ENCODE data around the gene GFAP.
"Not testable (repeated sequence)": the region's sequence is repeated elsewhere in the genome, so short reads cannot be mapped to it uniquely, and the experiment has no call there.

GFAP gene

DNA sequence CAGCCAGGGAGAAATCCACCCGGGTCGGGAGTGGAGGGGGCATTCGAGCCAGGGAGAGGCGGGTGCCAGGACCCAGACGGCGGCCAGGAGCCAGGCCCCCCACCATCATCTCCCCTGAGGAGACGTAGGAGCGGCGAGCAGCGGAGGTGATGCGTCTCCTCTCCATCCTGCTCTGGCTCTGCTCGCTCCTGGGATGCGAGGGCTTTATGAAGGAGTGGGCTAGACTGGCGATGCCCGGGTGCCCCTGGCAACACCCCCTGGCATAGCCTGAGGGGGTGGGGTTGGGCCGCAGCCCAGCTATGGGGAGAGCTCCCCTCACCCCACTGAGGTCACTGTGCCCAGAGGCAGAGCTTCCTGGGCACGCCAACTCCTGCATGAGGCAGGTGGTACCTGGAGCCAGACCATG, at the start of gene GFAP:
Gene GFAP (minus strand): TSS at position 180 of the 406 bp plus-strand sequence. CDS start 14 bp downstream, at position 166.
- no peak for DNase-seq (ENCODE audit: low read depth)

DNA sequence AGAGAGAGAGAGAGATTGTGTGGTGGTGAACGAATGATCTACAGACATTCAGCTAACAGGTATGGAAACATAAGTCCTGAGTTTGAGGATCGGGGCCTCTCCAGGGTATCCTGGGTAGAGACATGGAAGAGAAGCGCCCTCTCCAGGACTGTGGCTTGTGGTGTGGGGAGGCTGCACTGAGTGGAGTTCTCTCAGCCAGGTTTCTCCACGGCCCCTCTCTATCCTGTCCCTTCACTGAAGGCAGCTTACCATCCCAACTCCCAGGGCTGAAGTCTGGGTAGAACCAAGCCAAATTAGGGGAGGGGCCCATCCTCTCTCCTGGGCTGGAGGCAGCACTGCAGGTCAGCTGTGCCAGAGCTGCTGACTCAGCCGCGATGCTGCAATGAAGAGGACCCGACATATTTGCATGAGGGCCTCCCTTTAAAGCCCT, 46.6 kb upstream of the GFAP start:
- DNase-seq (ENCODE audit: low read depth), result no peak

DNA sequence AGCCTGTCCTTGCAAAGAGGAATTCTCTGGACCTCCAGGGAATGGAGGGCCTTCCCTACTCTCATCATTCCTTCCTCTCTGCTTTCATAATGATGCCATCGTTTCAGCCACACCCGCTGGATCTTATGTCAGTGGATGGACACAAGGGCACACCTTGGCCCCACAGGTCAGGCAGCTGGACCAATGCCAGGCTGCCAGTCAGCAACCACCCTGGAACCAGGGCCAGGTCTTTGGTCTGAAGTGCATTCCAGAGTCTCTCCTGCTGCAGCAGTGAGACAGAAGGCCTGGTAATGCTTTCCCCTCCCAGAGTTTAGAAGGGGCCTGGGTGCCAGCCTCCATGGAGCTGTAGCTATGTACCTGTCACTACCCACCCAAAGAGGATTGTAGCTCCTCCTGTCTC, 45.4 kb upstream of the GFAP start:
- no peak for DNase-seq (ENCODE audit: low read depth)

DNA sequence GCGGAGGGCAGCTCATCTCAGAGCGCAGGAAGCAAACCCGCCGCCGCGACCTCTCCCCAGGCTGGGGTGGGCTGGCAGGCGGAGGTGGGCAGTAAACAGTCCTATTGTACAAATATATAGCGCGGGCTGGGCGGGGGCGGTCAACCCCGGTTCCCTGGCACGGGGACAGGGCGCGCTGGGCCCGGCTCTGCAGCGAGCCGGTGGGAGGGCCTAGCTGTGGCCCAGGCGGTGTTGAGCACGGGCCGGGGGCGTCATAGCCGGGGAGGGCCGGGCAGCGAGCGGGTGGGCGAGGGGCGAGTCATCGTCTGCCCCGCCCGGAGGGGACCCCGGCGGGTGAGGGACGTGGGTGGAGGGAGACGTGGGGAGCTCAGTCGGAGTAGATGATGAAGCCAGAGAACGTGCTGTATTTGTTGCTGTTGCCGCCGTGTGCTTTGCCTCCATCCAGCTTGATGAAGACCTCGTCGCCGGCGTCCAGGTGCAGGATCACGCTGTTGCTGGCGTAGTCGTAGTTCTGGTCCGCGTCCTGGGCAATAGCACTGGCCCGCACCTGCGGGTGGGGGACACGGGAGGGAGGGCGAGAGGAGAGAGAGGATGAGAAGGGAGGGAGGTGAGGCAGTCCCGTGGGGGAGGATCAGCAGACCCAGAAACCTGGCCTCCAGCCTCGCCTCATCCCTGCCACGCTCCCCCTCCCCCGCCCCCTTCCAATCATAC, 44.7 kb upstream of the GFAP start:
- no peak for DNase-seq (ENCODE audit: low read depth)

DNA sequence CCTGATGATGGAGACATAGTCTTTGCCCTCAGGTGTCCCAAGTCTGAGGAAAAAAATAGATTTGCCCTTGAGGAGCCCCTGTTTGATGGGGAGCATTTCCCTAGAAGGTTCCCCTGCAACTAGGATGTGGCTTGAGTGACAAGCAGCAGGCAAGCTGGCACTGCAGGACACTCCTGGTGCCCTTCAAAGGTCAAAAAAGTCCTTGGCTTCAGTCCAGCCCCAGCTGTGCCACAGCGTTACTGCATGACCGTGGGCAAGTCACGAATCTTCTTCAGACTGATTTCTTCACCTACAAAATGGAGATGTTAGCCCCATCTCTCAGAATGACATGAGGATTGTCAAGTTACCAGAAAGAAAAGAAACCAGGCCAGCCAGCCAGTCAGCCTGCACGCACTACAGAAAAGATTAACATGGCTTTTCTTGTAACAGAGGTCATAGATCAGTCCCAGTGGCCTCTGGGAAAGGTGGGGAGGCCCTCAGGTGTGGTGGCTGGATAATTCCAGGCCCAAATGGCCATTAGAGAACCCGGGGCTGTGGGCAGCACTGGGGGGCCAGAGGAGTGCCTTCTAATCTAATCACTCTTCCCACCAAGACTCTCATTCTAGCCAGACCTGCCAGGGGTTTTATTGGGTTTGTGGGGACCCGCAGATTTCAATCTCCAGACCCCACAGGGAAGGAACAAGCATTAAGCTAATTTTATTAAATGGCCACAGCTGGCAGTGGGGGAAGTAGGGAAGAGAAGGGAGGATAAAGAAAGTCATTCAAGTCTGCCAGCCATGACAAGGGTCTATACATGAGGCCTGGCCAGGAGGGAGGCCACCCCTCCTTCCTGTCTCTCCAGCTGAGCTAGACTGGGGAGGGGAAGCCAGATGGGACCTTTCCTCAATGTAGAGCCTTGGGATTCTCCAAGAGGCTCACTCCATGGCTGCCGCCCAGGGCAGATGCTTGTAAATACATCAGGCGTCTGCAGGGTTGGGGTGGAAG, 42.0 kb upstream of the GFAP start:
- DNase-seq (ENCODE audit: low read depth), result no peak

DNA sequence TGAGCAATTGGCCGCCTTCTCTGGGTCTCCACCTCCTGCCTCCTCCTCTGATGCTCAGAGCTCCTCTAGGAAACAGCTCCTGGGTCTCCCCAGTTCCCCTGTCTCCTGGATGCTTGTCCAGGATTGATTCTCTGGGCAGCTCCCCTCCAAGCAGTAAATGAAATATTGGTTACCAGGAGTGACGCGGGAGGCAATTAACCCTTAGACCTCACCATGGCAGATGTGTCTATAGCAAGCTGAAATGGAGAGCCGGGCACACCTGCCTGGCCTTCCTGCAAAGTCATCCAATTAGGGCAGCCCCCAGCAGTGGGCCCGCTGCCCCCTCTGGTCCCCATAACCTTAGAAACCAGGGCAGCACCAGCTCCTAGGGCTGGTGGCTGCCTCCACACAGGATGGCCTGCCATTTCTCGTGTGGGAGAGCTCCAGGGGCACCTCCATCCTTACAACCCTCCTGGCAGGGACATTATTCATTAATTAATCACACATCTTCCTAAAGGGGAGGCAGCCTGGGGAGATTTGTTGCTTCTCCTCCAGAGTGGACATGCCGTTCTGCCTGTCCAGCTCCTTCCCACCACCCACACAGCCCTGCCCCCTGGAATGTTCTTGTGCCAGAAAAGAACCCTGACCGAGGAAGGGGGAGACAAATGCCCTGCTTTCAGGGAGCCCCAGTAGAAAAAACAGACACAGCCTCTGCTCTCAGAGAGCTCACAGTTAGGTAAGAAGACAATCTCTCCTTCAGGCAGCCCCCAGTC, 40.5 kb upstream of the GFAP start:
- DNase-seq (ENCODE audit: low read depth), result no peak

DNA sequence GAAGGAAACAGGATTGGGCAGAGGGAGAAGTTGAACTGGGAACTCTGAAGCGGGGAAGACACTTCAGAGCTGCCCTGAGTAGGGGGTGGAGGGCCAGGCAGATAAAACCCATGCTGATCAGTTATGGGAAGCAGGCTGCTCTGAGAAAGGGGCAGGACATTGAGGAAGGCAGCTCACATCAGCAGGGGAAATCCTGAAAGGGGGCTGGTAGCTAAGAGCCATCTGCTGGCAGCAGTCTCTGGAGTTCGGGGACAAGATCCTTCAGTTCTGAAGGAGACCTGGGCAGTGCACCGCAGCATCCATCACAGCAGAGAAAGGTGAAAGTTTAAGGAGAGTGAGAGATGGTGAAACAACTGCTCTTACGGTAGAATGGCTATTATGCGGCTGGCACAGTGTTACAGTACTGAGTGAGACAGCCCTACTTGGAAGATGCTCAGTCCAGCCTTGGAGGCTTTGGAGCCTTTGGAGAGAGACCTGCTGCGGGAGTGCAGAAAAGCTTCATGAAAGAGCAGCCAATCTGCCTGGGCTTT, 37.7 kb upstream of the GFAP start:
- DNase-seq (ENCODE audit: low read depth), result no peak

DNA sequence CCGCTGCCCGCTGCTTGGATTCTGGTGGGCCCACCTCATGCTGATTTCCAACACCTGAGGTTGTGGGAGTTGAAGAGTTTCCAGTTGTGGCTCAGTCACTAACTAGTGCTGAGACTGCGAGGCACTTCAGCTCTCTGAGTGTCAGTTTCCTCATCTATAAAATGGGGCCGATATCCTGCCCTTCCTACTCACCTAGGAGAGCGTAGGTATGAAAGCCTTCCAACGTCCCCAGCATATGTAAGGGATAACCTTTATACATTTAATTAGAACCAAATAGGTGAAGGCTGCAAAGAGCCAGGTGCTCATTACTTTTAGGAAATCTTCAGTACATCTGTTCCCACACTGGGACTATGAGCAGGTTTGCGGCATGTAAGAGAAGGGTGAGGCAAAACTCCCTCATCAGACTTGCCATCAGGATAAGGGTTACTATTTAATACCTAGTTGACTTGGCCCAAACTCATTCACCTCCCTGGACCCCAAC, 33.1 kb upstream of the GFAP start:
- no peak for DNase-seq (ENCODE audit: low read depth)

DNA sequence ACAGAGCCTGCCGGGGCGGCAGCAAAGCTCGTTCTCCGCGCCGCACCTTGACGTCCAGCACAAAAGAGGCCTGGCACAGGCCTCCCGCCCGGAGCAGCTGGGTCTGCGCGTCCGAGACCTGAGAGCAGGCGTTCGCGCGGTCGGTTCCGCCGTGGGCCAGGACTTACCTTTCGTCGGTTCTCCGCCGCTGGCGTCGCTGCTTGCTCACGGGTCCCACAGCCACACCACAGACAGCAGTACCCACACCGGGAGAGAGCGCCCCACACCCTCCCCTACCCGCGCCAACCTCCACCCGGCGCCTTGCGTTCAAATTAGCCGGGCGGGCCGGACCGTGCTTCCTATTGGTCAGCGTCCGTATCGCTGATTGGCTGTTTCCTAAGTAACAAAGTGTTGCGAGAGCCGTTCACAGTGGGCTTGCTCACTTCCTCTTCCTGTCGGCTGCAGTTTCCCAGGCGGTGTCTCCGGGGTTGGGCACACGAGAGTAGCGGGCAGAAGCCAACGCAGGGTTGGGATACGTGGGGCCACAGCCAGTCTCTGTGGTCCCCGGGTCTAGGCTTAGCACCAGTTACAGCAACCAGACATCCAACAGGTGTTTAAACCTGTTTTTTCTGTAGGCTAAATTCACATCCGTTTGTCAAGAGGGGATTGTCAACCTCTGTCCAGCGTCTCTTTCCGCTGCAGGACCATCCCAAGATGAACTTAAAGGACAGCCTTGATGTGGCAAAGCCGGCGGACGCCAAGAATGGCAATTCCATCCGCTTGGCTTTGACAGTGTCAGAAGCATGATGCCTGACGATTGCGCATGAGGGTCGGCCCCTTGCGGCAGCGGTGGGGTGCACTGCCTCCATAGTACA, 32.4 kb upstream of the GFAP start, which contains the start of gene KIF18B:
Gene KIF18B (minus strand): TSS at position 313 of the 854 bp plus-strand sequence. CDS start 11,429 bp downstream, outside the sequence.
- DNase-seq (ENCODE audit: low read depth), result peak; percentile 78

DNA sequence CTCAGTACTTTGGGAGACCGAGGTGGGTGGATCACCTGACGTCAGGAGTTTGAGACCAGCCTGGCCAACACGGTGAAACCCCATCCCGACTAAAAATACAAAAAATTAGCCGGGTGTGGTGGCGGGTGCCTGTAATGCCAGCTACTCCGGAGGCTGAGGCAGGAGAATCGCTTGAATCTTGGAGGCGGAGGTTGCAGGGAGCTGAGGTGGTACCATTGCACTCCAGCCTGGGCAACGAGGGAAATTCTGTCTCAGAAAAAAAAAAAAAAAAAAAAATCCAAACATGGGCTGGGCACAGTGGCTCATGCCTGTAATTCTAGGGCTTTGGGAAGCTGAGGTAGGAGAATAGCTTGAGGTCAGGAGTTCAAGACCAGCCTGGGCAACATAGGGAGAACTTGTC, 30.4 kb upstream of the GFAP start:
- not testable (repeated sequence) for DNase-seq (ENCODE audit: low read depth)

DNA sequence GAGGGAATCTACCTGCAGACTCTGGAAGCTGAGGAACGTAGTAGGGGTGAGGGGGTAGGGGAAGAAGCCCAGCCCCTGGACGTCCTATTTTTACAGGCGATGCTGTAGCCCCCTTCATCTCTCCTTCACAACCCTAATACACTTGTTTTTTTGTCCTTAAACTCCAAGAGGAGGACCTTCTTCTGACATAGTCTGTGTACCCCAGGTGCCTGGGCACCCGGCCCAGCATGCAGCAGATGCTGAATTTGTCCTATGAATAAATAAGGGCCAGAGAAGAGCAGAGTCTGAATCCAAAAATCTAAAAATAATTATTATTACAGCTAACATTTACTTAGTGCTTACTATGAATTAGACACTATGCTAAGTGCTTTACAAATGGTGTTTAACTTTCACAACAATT, 27.2 kb upstream of the GFAP start:
- no peak for DNase-seq (ENCODE audit: low read depth)

DNA sequence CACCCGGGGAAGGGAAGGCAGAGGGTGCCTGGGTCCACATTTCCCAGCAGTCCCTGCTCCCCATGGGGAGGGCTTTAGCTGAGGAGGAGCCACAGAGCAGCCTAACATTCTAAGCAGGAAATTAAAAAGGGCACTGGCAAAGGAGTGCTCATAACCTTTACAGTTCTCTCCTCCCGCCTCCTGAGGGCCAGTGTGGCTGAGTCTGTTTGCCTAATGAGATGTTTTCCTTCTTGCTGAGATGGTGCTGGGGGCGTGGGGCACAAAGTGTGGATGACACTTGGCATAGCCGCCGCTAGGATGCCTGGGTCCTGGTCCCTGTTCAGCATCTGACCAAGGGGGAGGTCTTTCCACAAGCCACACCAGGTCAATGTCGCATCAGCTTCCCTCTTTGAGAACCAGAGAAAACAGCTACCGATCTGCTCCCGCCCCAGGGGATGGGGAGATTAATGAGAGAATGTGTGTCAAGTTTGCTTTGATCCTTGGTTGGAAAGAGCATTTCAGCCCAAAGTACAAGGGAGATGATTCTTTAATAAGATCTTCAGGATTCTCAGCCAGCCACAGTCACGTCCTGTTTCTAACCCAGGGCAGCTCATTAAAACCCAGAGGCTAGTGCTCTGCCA, 26.5 kb upstream of the GFAP start:
- no peak for DNase-seq (ENCODE audit: low read depth)

DNA sequence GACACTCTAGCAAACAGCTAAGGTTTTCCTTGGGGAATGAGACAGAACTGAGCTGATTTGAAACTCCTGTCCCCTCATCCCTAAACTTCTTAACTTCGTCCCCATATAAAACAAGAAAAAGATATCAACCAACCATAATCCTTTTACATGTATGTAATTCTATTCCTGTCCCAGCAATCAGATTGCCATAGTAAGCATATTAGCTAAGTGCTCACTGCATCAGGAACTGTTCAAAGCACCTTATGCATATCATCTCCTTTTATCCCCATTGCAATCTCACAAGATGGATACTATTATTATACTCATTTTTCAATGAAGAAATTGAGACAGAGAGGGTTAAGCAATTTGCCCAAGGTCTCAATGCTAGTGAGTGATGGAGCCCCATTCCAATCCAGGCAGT, 25.5 kb upstream of the GFAP start:
- DNase-seq (ENCODE audit: low read depth), result no peak

DNA sequence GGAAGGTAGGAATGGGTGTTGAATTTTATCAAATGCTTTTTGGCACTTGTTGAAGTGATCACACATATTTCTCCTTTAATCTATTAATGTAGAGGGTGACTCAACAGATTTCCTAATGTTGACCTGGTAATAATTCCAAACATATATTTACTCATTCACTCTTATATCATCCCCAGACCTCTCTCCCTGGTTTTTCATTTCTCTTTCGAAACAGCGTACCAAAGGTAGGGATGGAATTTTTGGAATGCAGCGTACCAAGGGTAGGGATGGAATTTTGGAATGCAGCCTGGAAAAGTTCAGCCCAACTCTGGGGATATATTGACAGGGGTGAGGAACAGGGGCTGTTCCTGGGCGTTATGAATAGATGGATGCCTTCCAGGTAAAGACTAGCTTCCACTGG, 25.0 kb upstream of the GFAP start:
- no peak for DNase-seq (ENCODE audit: low read depth)

DNA sequence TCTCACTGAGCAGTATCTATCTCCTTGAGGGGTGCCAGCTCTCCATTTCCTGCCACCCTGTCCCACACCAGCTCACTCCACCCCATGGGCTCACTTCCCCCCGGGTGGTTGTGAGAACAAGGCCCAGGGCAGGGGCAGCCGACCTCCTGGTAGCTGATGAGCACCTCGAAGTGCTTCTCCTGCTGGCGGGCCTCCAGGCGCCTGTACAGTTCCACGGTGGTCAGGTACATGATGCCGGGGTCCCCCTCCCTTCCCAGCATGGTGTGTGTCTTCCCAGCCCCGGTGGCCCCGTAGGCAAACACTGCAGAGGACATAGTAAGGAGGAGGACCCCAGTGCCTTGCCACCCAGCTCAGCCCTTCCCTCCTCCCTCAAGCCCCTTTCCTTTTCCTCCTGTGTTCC, 19.8 kb upstream of the GFAP start:
- no peak for DNase-seq (ENCODE audit: low read depth)

DNA sequence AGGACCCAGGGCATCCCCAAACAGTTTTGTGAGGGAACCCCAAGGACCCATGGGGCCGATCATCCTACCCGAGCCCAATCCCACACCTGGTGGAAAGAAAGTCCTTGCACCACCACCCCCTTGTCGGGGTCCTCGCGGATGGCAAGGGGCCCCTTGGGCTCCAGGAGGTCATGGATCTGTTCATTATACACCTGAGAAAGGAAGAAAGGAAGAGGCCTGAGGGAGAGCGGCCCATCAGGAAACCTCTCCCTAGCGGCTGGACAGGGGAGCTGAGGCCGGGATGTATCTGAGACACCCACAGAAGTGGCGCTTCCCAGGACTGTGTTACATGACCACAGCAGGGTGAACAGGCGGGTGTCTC, 19.4 kb upstream of the GFAP start:
- DNase-seq (ENCODE audit: low read depth), result no peak

DNA sequence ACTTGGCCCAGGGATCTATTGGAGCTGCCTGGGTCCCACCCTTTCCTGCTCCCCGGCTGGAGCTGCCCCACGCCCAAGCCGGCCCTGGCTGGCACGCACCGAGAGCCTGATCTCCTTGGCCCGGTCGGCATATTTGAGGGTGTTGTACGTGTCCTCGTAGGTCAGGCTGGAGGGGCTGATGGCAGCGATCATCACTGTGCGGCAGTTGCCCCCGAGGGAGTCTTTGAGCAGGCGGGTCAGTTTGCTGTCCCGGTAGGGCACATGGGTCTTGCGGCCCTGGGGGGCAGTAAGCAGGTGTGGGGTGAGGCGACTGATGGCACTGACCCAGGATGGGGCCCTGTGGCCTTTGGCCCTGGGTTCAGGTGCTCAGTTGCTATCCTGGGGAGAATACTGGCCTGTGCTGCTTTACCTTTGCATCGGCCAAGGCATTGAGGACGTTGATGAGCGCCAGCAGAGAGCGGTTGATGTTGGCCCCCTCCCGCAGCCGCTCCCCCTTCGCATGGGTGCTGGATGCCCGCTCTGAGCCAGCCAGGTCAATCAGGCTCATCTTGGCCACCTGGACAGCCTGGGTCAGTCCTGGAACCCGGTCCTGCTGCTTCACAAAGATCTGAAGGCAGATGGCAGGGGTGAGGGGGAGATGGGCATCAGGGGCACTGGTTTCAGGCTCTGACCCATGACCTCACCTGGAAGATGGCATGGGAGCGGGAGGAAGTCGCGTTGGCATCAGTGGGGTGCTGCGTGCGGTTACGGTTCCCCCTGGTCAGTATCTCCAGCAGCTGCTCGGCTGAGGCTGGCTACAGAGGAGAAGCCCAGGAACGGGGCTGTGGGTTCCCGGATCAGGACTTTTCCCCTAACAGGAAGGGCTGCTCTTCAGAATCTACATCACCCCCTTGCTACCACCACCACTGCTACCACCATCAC, 18.8 kb upstream of the GFAP start:
- no peak for DNase-seq (ENCODE audit: low read depth)

DNA sequence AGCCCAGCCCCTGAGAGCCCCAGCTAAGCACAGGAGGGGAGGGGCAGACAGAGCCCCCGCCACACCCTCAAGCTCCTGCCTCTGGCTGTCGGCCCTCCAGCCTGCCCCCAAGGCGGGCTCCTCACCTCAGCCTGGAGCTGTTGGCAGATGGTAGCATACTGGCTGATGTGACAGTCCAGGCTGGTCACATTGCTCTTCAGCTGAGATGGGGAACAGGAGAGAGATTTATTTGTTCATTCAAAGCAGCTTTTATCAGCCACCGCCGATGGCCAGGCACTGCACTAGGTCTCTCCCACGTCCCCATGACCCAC, 17.4 kb upstream of the GFAP start:
- DNase-seq (ENCODE audit: low read depth), result no peak

DNA sequence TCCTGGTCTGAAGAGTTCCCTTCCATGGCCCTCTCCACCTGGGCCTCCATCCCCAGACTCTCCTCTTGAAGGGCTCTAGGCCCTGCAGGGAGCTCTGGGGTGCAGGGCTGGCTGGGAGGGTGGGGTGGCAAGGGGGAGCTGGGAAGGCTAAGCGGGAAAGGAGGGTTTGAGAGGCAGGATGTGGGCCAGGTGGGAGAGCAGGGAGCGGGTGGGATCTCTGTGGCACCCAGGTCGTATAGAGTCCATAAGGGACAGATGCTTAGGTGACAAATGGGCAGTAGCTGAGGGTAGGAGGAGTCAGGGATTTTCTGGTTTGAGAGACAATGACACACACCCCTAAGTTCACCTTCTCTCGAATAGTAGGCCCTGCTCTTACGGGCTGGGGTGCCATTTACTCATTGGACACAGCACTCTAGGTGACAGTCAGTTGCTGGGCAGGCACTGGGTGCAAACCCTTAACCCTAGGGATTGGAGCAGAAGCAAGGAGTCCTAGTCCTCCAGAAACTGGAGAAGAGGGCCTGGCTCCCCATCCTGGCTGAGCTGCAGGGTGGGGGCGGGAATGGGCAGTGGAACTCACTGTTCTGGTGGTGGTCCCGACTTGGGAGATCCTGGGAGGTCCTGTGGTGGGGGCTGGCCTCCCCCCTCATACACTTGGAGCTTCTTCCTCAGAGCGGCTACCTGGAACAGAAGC, 16.9 kb upstream of the GFAP start:
- no peak for DNase-seq (ENCODE audit: low read depth)

All from non-pigmented ciliary epithelial cell (primary cell).